Thoracic aorta (tissue), 2 donors: ENCODE measurements around the gene PGLYRP1. TPM values are rescaled to one million over a fixed set of nuclear protein-coding genes. Genes with fewer than 3 reads are reported as not detected.
A peak's percentile ranks its signal among the peaks of the same experiment; 100 is the strongest.

ENCODE experiments used
- ATAC-seq: fragments of 150-250 bp; one replicate; pipeline ENCODE4 v1.8.0; 2017; ENCODE audit warnings: low read depth; ENCODE audit not compliant: insufficient number of reproducible peaks, low FRiP score
- DNase-seq: peaks from one replicate; pipeline ENCODE4 v3.0.0-alpha.2; 2020; ENCODE audit warnings: low spot score
- H3K27ac ChIP-seq, 2 donors: fragments of 200-600 bp; sonication (generic); 1 replicate in 1 of 2; 2 replicates in 1 of 2; pipeline ENCODE4 v1.5.1; 2016; ENCODE audit warnings: mild to moderate bottlenecking in 2 of 2, moderate library complexity in 2 of 2
- H3K27me3 ChIP-seq: fragments of 200-600 bp; sonication (generic); replicated peaks from 2 replicates; pipeline ENCODE4 v1.6.0; 2016; ENCODE audit warnings: mild to moderate bottlenecking; ENCODE audit not compliant: insufficient read depth
- H3K36me3 ChIP-seq: fragments of 200-600 bp; sonication (generic); one replicate; pipeline ENCODE4 v1.5.1; 2016
- H3K4me1 ChIP-seq, 2 donors: fragments of 200-600 bp; sonication (generic); 1 replicate in 1 of 2; 2 replicates in 1 of 2; pipeline versions ENCODE4 v1.5.1 to v1.6.0; 2016; ENCODE audit warnings: low read depth in 2 of 2, mild to moderate bottlenecking in 1 of 2; ENCODE audit not compliant: control insufficient read depth in 1 of 2
- H3K4me3 ChIP-seq: fragments of 200-600 bp; sonication (generic); 2 replicates; pipeline ENCODE4 v1.5.1; 2016; ENCODE audit warnings: mild to moderate bottlenecking
- H3K9me3 ChIP-seq: fragments of 200-600 bp; sonication (generic); 2 replicates; pipeline ENCODE4 v1.5.1; 2016
- CTCF ChIP-seq: fragments of 200-600 bp; sonication (generic); IDR thresholded peaks from one replicate; pipeline ENCODE4 v1.5.1; 2019; ENCODE audit warnings: antibody characterized with exemption
- total RNA-seq, 2 donors: library from RNA; depleted of rRNA; stranded (reverse); fragments of >200 nt; gene quantifications; one replicate each; pipeline versions ENCODE4 v1.1.0 to v1.2.3, GENCODE V29; 2016

Gene PGLYRP1
- total RNA-seq, 2 donors from 2014 or later, result not detected

GRCh38 chr19:45981350-45981749 lies 41.5 kb downstream of the PGLYRP1 start:
- no peaks in the 10 kb centered on the region for H3K36me3 ChIP-seq
- H3K27me3 ChIP-seq, result no peaks in the 10 kb centered on the region

GRCh38 chr19:45978156-45978555 lies 44.7 kb downstream of the PGLYRP1 start:
- Histone ChIP-seq H3K27ac (no peak overlapping the region), H3K36me3 (no peaks in the 10 kb centered on the region), H3K27me3 (peaks cover 5% of the 10 kb centered on the region), H3K4me1 (no peaks in the 10 kb centered on the region), H3K9me3 (no peaks in the 10 kb centered on the region), H3K4me3 (no peak overlapping the region)
- no peak for TF ChIP-seq CTCF
- DNase-seq (no peak), ATAC-seq (no peak)

More at GRCh38 chr19:45981350-45981749, 41.5 kb downstream of the PGLYRP1 start:
- no peak for TF ChIP-seq CTCF
- no peak for DNase-seq
- Histone ChIP-seq H3K4me1 (no peaks in the 10 kb centered on the region), H3K4me3 (no peak overlapping the region), H3K9me3 (no peaks in the 10 kb centered on the region), H3K27ac (no peak overlapping the region)
- ATAC-seq, result no peak

GRCh38 chr19:45976178-45976577 lies 46.7 kb downstream of the PGLYRP1 start:
- TF ChIP-seq CTCF, result no peak

GRCh38 chr19:45975306-45976070 lies 47.4 kb downstream of the PGLYRP1 start:
- Histone ChIP-seq H3K4me1 (no peaks in the 10 kb centered on the region), H3K4me3 (no peak overlapping the region), H3K9me3 (no peaks in the 10 kb centered on the region), H3K27me3 (peaks cover 11% of the 10 kb centered on the region), H3K27ac (no peak overlapping the region), H3K36me3 (no peaks in the 10 kb centered on the region)
- ATAC-seq, result no peak
- TF ChIP-seq CTCF, result no peak
- DNase-seq, result no peak

More at GRCh38 chr19:45976178-45976577, 46.7 kb downstream of the PGLYRP1 start:
- H3K4me1 ChIP-seq, result no peaks in the 10 kb centered on the region
- H3K27me3 ChIP-seq, result peaks cover 11% of the 10 kb centered on the region
- H3K4me3 ChIP-seq, result no peak overlapping the region
- H3K9me3 ChIP-seq, result no peaks in the 10 kb centered on the region
- no peaks in the 10 kb centered on the region for H3K36me3 ChIP-seq
- no peak for ATAC-seq
- no peak for DNase-seq
- no peak overlapping the region for H3K27ac ChIP-seq

GRCh38 chr19:45973553-45974338 lies 49.1 kb downstream of the PGLYRP1 start, which contains the start of gene NOVA2:
Gene NOVA2 (minus strand): TSS chr19:45973865. CDS start chr19:45973351, 514 bp downstream.
- H3K36me3 ChIP-seq, result no peaks in the 10 kb centered on the region
- ATAC-seq (no peak), DNase-seq (no peak)
- no peak within 1 kb of the TSS for H3K27ac ChIP-seq
- no peaks in the 10 kb centered on the region for H3K4me1 ChIP-seq
- TF ChIP-seq CTCF, result no peak
- peaks cover 11% of the 10 kb centered on the region for H3K27me3 ChIP-seq
- H3K9me3 ChIP-seq, result no peaks in the 10 kb centered on the region
- H3K4me3 ChIP-seq, result peak within 1 kb of the TSS; percentile 45
